Measurements from ENCODE around the gene SAE1. TPM values are rescaled to one million over a fixed set of nuclear protein-coding genes. Genes with fewer than 3 reads are reported as not detected.

The SAE1 gene
- total and polyA plus RNA-seq, 10 of the 15 experiments (the other 5 are each of a cell fraction or from before 2014, with no cell fraction given) = 62.0 to 246 (median 148) TPM

DNA sequence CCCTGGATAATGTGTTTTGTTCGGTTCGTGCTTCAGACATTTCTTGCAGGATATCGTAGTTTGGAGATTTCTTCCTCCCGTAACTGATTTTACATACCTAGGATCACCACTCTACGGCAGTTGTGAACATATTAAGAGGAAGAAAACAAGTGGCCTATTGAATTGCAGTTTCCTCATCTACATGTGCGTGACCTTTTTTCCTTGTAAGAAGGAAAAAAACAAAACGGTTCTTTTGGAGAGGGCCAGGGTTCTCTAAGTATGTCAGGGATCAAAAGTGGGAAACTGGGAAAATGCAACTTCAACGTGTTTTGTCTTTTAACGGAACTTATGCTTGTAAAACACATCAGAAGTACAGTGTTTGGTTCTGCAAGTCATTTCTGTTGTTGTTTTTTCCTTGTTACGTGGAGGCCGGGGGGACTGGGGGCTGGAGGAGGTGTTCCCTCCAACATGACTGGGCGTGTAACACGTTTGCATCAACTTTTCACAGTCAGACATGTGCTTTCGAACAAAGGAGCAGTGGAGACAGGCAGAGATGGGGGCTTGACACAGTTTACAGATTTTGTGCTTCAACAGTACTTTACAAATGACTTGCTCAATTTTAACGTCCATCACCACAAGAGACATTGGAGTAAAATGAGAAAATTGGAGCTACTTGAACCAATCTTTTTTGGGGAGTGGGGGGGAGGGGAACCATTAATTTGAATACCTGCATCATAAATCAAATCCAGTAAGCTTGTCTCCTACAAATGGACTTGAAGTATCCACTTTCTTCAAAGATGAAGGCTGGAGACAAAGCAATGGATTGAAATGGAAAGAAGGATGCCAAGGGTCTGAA lies 20.9 kb upstream of the SAE1 start (continued):
- TF ChIP-seq, protein P1, sequence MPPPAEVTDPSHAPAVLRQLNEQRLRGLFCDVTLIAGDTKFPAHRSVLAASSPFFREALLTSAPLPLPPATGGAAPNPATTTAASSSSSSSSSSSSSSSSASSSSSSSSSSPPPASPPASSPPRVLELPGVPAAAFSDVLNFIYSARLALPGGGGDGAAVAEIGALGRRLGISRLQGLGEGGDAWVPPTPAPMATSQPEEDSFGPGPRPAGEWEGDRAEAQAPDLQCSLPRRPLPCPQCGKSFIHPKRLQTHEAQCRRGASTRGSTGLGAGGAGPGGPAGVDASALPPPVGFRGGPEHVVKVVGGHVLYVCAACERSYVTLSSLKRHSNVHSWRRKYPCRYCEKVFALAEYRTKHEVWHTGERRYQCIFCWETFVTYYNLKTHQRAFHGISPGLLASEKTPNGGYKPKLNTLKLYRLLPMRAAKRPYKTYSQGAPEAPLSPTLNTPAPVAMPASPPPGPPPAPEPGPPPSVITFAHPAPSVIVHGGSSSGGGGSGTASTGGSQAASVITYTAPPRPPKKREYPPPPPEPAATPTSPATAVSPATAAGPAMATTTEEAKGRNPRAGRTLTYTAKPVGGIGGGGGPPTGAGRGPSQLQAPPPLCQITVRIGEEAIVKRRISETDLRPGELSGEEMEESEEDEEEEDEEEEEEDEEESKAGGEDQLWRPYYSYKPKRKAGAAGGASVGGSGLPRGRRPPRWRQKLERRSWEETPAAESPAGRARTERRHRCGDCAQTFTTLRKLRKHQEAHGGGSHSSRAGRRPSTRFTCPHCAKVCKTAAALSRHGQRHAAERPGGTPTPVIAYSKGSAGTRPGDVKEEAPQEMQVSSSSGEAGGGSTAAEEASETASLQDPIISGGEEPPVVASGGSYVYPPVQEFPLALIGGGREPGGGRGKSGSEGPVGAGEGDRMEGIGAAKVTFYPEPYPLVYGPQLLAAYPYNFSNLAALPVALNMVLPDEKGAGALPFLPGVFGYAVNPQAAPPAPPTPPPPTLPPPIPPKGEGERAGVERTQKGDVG (CRISPR knock-in tag; IDR thresholded peaks at IDR 0.05) = no peak
- TF ChIP-seq, protein P2, sequence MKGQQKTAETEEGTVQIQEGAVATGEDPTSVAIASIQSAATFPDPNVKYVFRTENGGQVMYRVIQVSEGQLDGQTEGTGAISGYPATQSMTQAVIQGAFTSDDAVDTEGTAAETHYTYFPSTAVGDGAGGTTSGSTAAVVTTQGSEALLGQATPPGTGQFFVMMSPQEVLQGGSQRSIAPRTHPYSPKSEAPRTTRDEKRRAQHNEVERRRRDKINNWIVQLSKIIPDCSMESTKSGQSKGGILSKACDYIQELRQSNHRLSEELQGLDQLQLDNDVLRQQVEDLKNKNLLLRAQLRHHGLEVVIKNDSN (IDR thresholded peaks at IDR 0.05; ENCODE audit: borderline replicate concordance, extremely low read length, insufficient read depth, low read depth, low read length) = no peak
- no peak for TF ChIP-seq BRCA1 (IDR thresholded peaks at IDR 0.05; ENCODE audit: low read depth, low read length)
- TF ChIP-seq ZBED1 (IDR thresholded peaks at IDR 0.05; ENCODE audit: borderline replicate concordance) = peak; percentile 72; the same call in 1 of the 2 replicates
- no peak for TF ChIP-seq NR2F1 (conservative IDR thresholded peaks at IDR 0.05)
- no peak for TF ChIP-seq SREBF2 (IDR thresholded peaks at IDR 0.05; ENCODE audit: low read length)
- TF ChIP-seq, protein P3, sequence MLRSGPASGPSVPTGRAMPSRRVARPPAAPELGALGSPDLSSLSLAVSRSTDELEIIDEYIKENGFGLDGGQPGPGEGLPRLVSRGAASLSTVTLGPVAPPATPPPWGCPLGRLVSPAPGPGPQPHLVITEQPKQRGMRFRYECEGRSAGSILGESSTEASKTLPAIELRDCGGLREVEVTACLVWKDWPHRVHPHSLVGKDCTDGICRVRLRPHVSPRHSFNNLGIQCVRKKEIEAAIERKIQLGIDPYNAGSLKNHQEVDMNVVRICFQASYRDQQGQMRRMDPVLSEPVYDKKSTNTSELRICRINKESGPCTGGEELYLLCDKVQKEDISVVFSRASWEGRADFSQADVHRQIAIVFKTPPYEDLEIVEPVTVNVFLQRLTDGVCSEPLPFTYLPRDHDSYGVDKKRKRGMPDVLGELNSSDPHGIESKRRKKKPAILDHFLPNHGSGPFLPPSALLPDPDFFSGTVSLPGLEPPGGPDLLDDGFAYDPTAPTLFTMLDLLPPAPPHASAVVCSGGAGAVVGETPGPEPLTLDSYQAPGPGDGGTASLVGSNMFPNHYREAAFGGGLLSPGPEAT (IDR thresholded peaks at IDR 0.05; ENCODE audit: low read depth) = peak; percentile 26; the same call in 1 of the 2 replicates
- peak in 1 of 2 experiments; percentile 17; a peak in 1 of 4 replicates for TF ChIP-seq BHLHE40 (IDR thresholded peaks at IDR 0.05; ENCODE audit: borderline replicate concordance in 1 of 2, low read depth in 2 of 2, low read length in 1 of 2)
- TF ChIP-seq PML (IDR thresholded peaks at IDR 0.05; ENCODE audit: low read length) = peak; percentile 57; the same call in 1 of the 2 replicates
- TF ChIP-seq, protein P4, sequence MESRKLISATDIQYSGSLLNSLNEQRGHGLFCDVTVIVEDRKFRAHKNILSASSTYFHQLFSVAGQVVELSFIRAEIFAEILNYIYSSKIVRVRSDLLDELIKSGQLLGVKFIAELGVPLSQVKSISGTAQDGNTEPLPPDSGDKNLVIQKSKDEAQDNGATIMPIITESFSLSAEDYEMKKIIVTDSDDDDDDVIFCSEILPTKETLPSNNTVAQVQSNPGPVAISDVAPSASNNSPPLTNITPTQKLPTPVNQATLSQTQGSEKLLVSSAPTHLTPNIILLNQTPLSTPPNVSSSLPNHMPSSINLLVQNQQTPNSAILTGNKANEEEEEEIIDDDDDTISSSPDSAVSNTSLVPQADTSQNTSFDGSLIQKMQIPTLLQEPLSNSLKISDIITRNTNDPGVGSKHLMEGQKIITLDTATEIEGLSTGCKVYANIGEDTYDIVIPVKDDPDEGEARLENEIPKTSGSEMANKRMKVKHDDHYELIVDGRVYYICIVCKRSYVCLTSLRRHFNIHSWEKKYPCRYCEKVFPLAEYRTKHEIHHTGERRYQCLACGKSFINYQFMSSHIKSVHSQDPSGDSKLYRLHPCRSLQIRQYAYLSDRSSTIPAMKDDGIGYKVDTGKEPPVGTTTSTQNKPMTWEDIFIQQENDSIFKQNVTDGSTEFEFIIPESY (IDR thresholded peaks at IDR 0.05) = no peak
- no peak for TF ChIP-seq ZNF24 (IDR thresholded peaks at IDR 0.05)
- TF ChIP-seq, protein P5, sequence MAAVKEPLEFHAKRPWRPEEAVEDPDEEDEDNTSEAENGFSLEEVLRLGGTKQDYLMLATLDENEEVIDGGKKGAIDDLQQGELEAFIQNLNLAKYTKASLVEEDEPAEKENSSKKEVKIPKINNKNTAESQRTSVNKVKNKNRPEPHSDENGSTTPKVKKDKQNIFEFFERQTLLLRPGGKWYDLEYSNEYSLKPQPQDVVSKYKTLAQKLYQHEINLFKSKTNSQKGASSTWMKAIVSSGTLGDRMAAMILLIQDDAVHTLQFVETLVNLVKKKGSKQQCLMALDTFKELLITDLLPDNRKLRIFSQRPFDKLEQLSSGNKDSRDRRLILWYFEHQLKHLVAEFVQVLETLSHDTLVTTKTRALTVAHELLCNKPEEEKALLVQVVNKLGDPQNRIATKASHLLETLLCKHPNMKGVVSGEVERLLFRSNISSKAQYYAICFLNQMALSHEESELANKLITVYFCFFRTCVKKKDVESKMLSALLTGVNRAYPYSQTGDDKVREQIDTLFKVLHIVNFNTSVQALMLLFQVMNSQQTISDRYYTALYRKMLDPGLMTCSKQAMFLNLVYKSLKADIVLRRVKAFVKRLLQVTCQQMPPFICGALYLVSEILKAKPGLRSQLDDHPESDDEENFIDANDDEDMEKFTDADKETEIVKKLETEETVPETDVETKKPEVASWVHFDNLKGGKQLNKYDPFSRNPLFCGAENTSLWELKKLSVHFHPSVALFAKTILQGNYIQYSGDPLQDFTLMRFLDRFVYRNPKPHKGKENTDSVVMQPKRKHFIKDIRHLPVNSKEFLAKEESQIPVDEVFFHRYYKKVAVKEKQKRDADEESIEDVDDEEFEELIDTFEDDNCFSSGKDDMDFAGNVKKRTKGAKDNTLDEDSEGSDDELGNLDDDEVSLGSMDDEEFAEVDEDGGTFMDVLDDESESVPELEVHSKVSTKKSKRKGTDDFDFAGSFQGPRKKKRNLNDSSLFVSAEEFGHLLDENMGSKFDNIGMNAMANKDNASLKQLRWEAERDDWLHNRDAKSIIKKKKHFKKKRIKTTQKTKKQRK (IDR thresholded peaks at IDR 0.05; ENCODE audit: low read depth, low read length) = no peak
- TF ChIP-seq DPF2 (IDR thresholded peaks at IDR 0.05) = no peak
- peak; percentile 7; the same call in 1 of the 2 replicates for TF ChIP-seq CBFB (IDR thresholded peaks at IDR 0.05; ENCODE audit: low read depth)
- no peak for TF ChIP-seq SP1 (IDR thresholded peaks at IDR 0.05; ENCODE audit: low read depth, low read length)
- TF ChIP-seq ASH2L (IDR thresholded peaks at IDR 0.05; ENCODE audit: borderline replicate concordance, low read depth) = no peak
- no peak for TF ChIP-seq CHD4 (IDR thresholded peaks at IDR 0.05)
- TF ChIP-seq YY1 (IDR thresholded peaks at IDR 0.05; ENCODE audit: low read depth, low read length) = peak; percentile 56; the same call in 1 of the 2 replicates
- 0 out of 2 replicates have a peak, but pooled peaks have one; percentile 33 for TF ChIP-seq EED (IDR thresholded peaks at IDR 0.05; ENCODE audit: low read depth)

All from GM12878 (cell line).